Neural crest cell (in vitro differentiated cells): ENCODE results near the gene AQP12B. TPM values are rescaled to one million over a fixed set of nuclear protein-coding genes. Genes with fewer than 3 reads are reported as not detected.
A peak's percentile ranks its signal among the peaks of the same experiment; 100 is the strongest.

Source experiments
- DNase-seq: peaks from one replicate; pipeline ENCODE4 v3.0.0; 2021; ENCODE audit warnings: low read depth, mixed read lengths, low spot score
- H3K27ac Mint-ChIP-seq: one replicate; pipeline ENCODE4 v1.8.0; 2021; ENCODE audit warnings: mild to moderate bottlenecking, mixed read lengths; ENCODE audit not compliant: unreplicated experiment
- H3K27me3 Mint-ChIP-seq: 2 replicates; pipeline ENCODE4 v1.8.0; 2021; ENCODE audit warnings: low read depth, mild to moderate bottlenecking, mixed read lengths
- H3K36me3 Mint-ChIP-seq: 2 replicates; pipeline ENCODE4 v1.8.0; 2021; ENCODE audit warnings: low read depth, mild to moderate bottlenecking, mixed read lengths
- H3K4me1 Mint-ChIP-seq: 2 replicates; pipeline ENCODE4 v1.8.0; 2021; ENCODE audit warnings: mixed read lengths
- H3K4me3 Mint-ChIP-seq: one replicate; pipeline ENCODE4 v1.8.0; 2021; ENCODE audit warnings: mild to moderate bottlenecking, mixed read lengths
- H3K9me3 Mint-ChIP-seq: 2 replicates; pipeline ENCODE4 v1.8.0; 2021; ENCODE audit warnings: mixed read lengths
- CTCF ChIP-seq: fragments of 200-600 bp; sonication (generic); conservative IDR thresholded peaks from 2 replicates; pipeline ENCODE4 v1.5.0; 2021; ENCODE audit warnings: antibody characterized with exemption, mild to moderate bottlenecking
- total RNA-seq: library from RNA; stranded (reverse); gene quantifications from 2 replicates; pipeline ENCODE4 v1.2.1, GENCODE V29; 2021

The AQP12B gene
- total RNA-seq, 1 donor from 2014 or later = not detected

GRCh38 chr2:240627736-240628506 lies 54.8 kb downstream of the AQP12B start:
- Mint-ChIP-seq H3K36me3 (no peaks in the 10 kb centered on the region), H3K9me3 (peaks cover 2% of the 10 kb centered on the region), H3K4me3 (no peak overlapping the region), H3K27ac (no peak overlapping the region), H3K27me3 (no peaks in the 10 kb centered on the region), H3K4me1 (no peaks in the 10 kb centered on the region)
- no peak for DNase-seq
- TF ChIP-seq CTCF = no peak

GRCh38 chr2:240626531-240627300 lies 56.0 kb downstream of the AQP12B start:
- DNase-seq = no peak
- Mint-ChIP-seq H3K4me1 (no peaks in the 10 kb centered on the region), H3K9me3 (no peaks in the 10 kb centered on the region), H3K4me3 (no peak overlapping the region), H3K27me3 (no peaks in the 10 kb centered on the region), H3K27ac (peak overlapping the region; percentile 43), H3K36me3 (no peaks in the 10 kb centered on the region)
- TF ChIP-seq CTCF = no peak

Other genes starting within 250 kb of the AQP12B start
- gene GPC1, start 247.2 kb downstream of the AQP12B start, total RNA-seq = 88.6 and 89.9 TPM in 2 replicates
- 13.0 and 15.9 TPM in 2 replicates for gene ANKMY1, start 124.9 kb downstream of the AQP12B start, total RNA-seq
- 5.0 and 6.1 TPM in 2 replicates for gene DUSP28, start 122.5 kb downstream of the AQP12B start, total RNA-seq
- 36.1 and 37.1 TPM in 2 replicates for gene RNPEPL1, start 114.4 kb downstream of the AQP12B start, total RNA-seq
- gene CAPN10, start 96.2 kb downstream of the AQP12B start, total RNA-seq = 57.7 and 62.7 TPM in 2 replicates
- 1.7 and 2.0 TPM in 2 replicates for gene GPR35, start 57.4 kb downstream of the AQP12B start, total RNA-seq
- not detected in 2 replicates for gene AQP12A, start 9.0 kb upstream of the AQP12B start, total RNA-seq
- gene KIF1A, start 137.3 kb upstream of the AQP12B start, total RNA-seq = 90.9 and 91.3 TPM in 2 replicates
- not detected in 2 replicates for gene AGXT, start 185.9 kb upstream of the AQP12B start, total RNA-seq
- gene MAB21L4, start 213.3 kb upstream of the AQP12B start, total RNA-seq = not detected in 2 replicates
- gene CROCC2, start 223.5 kb upstream of the AQP12B start, total RNA-seq = not detected in 2 replicates